ENCODE results near the gene RAPGEF5.

The RAPGEF5 gene

GRCh38 chr7:22234227-22234626, 122.7 kb downstream of the RAPGEF5 start:
- no peaks in the 10 kb centered on the region for H3K36me3 ChIP-seq (ENCODE audit: control insufficient read depth, insufficient read depth, low read length)
- no peak overlapping the region for H3K4me3 ChIP-seq (ENCODE audit: insufficient read depth, low read depth, low read length)
- H3K4me1 ChIP-seq (ENCODE audit: control insufficient read depth, insufficient read depth, low read length): peaks cover 5% of the 10 kb centered on the region
- no peak overlapping the region for H3K27ac ChIP-seq (ENCODE audit: insufficient read depth, low read depth, low read length, poor library complexity, severe bottlenecking)
- H3K27me3 ChIP-seq (ENCODE audit: control insufficient read depth, insufficient read depth, low read length, poor library complexity, severe bottlenecking): no peaks in the 10 kb centered on the region
- H3K9me3 ChIP-seq (ENCODE audit: control insufficient read depth, low read length): no peaks in the 10 kb centered on the region
- 80 to 90% methylated on average over 3 of the region's 3 CpGs for WGBS, 2 experiments

DNA sequence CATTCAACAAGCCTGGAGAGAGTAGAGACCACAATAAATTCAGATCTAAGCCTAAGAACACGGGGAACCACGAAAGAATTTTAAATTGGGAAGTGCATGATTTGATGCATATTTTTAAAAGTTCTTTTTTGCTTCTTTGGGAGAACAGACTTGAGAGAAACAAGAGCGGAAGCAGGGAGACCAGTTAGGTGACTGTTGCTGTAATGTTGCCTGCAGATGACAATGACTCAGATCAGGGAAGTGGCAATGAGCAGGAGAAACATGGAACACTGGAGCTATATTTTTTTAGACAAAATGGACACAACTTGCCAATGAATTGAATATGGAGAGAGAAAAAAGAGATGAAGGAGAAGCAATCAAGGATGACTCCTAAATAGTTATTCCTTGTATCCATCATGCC, 125.1 kb downstream of the RAPGEF5 start:
- Histone ChIP-seq H3K4me3 (ENCODE audit: insufficient read depth, low read depth, low read length) (no peak overlapping the region), H3K27ac (ENCODE audit: insufficient read depth, low read depth, low read length, poor library complexity, severe bottlenecking) (no peak overlapping the region), H3K9me3 (ENCODE audit: control insufficient read depth, low read length) (no peaks in the 10 kb centered on the region), H3K36me3 (ENCODE audit: control insufficient read depth, insufficient read depth, low read length) (no peaks in the 10 kb centered on the region), H3K27me3 (ENCODE audit: control insufficient read depth, insufficient read depth, low read length, poor library complexity, severe bottlenecking) (no peaks in the 10 kb centered on the region), H3K4me1 (ENCODE audit: control insufficient read depth, insufficient read depth, low read length) (peaks cover 5% of the 10 kb centered on the region)
- WGBS, 2 experiments: 97 to 98% methylated on average over 3 of the region's 3 CpGs

- Histone ChIP-seq H3K4me3 (ENCODE audit: insufficient read depth, low read depth, low read length) (no peak overlapping the region), H3K36me3 (ENCODE audit: control insufficient read depth, insufficient read depth, low read length) (no peaks in the 10 kb centered on the region), H3K4me1 (ENCODE audit: control insufficient read depth, insufficient read depth, low read length) (peaks cover 5% of the 10 kb centered on the region), H3K27me3 (ENCODE audit: control insufficient read depth, insufficient read depth, low read length, poor library complexity, severe bottlenecking) (no peaks in the 10 kb centered on the region), H3K9me3 (ENCODE audit: control insufficient read depth, low read length) (no peaks in the 10 kb centered on the region), H3K27ac (ENCODE audit: insufficient read depth, low read depth, low read length, poor library complexity, severe bottlenecking) (no peak overlapping the region)
- WGBS, 2 experiments: 96 to 98% methylated on average over 1 of the region's 1 CpG
These were observed 125.8 kb downstream of the RAPGEF5 start for GRCh38 chr7:22231141-22231540.

DNA sequence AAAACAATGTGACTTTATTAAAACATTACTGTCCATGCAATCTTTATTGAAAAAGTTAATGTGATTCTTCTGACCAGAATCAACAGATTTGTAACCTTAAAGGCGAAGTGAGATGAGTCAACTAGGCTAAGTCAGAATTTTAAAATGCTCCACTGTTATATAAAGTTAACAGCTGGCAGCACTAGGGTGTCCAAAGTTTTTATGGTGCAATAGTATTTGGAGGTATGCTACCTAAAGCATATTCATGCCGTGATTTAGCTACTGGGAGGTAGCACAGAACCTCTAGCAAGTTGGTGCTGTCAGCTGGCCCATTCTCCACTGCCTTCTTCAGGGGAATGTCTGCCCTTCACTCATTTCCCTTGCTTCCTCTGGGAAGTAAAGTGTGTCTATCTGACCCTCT, 126.7 kb downstream of the RAPGEF5 start:
- Histone ChIP-seq H3K27me3 (ENCODE audit: control insufficient read depth, insufficient read depth, low read length, poor library complexity, severe bottlenecking) (no peaks in the 10 kb centered on the region), H3K36me3 (ENCODE audit: control insufficient read depth, insufficient read depth, low read length) (no peaks in the 10 kb centered on the region), H3K4me1 (ENCODE audit: control insufficient read depth, insufficient read depth, low read length) (peaks cover 5% of the 10 kb centered on the region), H3K27ac (ENCODE audit: insufficient read depth, low read depth, low read length, poor library complexity, severe bottlenecking) (no peak overlapping the region), H3K4me3 (ENCODE audit: insufficient read depth, low read depth, low read length) (no peak overlapping the region), H3K9me3 (ENCODE audit: control insufficient read depth, low read length) (no peaks in the 10 kb centered on the region)
- 89 to 94% methylated on average over 2 of the region's 2 CpGs for WGBS, 2 experiments

GRCh38 chr7:22229148-22229547, 127.8 kb downstream of the RAPGEF5 start:
- 94 to 96% methylated on average over 2 of the region's 2 CpGs for WGBS, 2 experiments
- Histone ChIP-seq H3K27me3 (ENCODE audit: control insufficient read depth, insufficient read depth, low read length, poor library complexity, severe bottlenecking) (no peaks in the 10 kb centered on the region), H3K4me1 (ENCODE audit: control insufficient read depth, insufficient read depth, low read length) (no peaks in the 10 kb centered on the region), H3K27ac (ENCODE audit: insufficient read depth, low read depth, low read length, poor library complexity, severe bottlenecking) (no peak overlapping the region), H3K36me3 (ENCODE audit: control insufficient read depth, insufficient read depth, low read length) (no peaks in the 10 kb centered on the region), H3K9me3 (ENCODE audit: control insufficient read depth, low read length) (no peaks in the 10 kb centered on the region), H3K4me3 (ENCODE audit: insufficient read depth, low read depth, low read length) (no peak overlapping the region)

DNA sequence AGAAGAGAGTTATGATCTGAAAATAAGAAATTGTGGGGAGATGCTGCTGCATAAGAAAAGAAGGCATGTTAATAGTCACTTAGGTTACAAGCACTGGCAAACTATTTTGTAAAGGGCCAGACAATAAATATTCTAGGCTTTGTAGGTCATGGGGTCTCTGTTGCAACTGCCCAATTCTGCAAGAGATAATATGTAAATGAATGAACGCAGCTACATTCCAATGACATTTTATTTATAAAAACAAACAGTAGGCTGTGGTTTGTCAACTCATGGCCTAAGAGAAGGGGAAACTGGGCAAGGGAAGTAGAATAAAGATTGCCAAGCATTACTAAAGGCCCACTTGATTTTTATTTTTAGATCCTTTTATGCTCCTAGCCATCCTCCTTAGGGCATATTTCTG, 133.1 kb downstream of the RAPGEF5 start:
- Histone ChIP-seq H3K27me3 (ENCODE audit: control insufficient read depth, insufficient read depth, low read length, poor library complexity, severe bottlenecking) (no peaks in the 10 kb centered on the region), H3K9me3 (ENCODE audit: control insufficient read depth, low read length) (no peaks in the 10 kb centered on the region), H3K4me3 (ENCODE audit: insufficient read depth, low read depth, low read length) (no peak overlapping the region), H3K27ac (ENCODE audit: insufficient read depth, low read depth, low read length, poor library complexity, severe bottlenecking) (no peak overlapping the region), H3K36me3 (ENCODE audit: control insufficient read depth, insufficient read depth, low read length) (no peaks in the 10 kb centered on the region), H3K4me1 (ENCODE audit: control insufficient read depth, insufficient read depth, low read length) (no peaks in the 10 kb centered on the region)
- WGBS, 2 experiments: 86% methylated on average over 1 of the region's 1 CpG; no CpG with 5 or more reads in 1 of the 2 experiments

DNA sequence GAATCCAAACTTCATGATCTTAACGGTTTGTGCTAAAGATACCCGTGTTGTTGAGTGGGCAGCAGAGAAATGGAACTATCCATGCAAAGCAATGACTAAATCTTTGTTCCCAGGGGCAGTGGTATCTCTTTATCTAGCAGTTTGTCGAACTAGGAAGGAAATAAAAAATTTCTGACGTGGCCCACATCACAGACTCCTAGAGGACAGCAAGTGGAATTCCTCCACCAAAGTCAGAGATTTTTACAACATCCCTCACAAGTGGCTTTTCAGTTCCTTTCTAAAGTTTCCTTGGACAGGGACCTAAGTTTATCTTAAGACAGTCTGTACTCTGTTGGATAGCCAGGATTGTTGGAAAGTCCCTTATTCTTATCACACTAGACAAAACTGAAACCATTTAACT, 136.0 kb downstream of the RAPGEF5 start:
- Histone ChIP-seq H3K27ac (ENCODE audit: insufficient read depth, low read depth, low read length, poor library complexity, severe bottlenecking) (no peak overlapping the region), H3K4me1 (ENCODE audit: control insufficient read depth, insufficient read depth, low read length) (no peaks in the 10 kb centered on the region), H3K27me3 (ENCODE audit: control insufficient read depth, insufficient read depth, low read length, poor library complexity, severe bottlenecking) (no peaks in the 10 kb centered on the region), H3K9me3 (ENCODE audit: control insufficient read depth, low read length) (no peaks in the 10 kb centered on the region), H3K4me3 (ENCODE audit: insufficient read depth, low read depth, low read length) (no peak overlapping the region), H3K36me3 (ENCODE audit: control insufficient read depth, insufficient read depth, low read length) (no peaks in the 10 kb centered on the region)
- whole genome bisulfite sequencing, 2 experiments: 92 to 94% methylated on average over 4 of the region's 4 CpGs

DNA sequence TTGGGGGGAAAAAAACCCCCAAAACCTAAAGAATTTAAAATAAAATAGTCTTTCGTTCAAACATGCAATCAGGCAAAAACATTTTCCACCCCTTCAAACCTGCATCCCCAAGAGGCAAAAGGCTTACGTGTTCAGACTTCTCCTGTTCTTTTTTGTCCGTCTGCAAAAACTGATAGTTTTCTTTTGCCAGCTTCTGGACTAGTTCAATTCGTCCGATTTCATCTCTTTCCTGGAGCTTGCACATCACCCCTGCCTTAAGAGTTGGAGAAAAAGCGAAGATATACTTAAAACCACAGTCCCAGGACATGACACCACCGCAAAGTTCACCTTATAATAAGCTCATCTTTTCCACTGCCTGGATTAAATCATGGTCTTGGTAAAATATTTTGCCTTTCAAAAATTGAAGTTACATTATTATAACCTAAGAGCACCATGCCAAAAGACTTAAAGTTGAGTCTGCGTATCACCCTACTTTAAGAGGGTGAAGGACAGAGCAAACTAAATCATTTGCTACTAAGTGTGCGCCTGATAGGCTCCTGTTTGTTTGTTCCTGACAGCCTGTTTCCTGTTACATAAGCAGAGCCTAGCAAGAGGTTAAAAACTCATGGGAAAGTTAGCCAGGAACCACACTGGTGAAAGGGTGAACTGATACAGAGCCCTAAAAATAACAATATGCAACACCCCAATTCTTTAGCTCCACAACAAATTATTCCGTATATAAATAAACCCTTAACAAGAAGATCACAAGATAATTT, 137.0 kb downstream of the RAPGEF5 start:
- H3K4me1 ChIP-seq (ENCODE audit: control insufficient read depth, insufficient read depth, low read length): no peaks in the 10 kb centered on the region
- H3K9me3 ChIP-seq (ENCODE audit: control insufficient read depth, low read length): no peaks in the 10 kb centered on the region
- H3K27me3 ChIP-seq (ENCODE audit: control insufficient read depth, insufficient read depth, low read length, poor library complexity, severe bottlenecking): no peaks in the 10 kb centered on the region
- H3K36me3 ChIP-seq (ENCODE audit: control insufficient read depth, insufficient read depth, low read length): no peaks in the 10 kb centered on the region
- H3K4me3 ChIP-seq (ENCODE audit: insufficient read depth, low read depth, low read length): no peak overlapping the region
- 94 to 95% methylated on average over 9 of the region's 10 CpGs for WGBS, 2 experiments
- no peak overlapping the region for H3K27ac ChIP-seq (ENCODE audit: insufficient read depth, low read depth, low read length, poor library complexity, severe bottlenecking)

- 78 to 85% methylated on average over 4 of the region's 4 CpGs for WGBS, 2 experiments
- H3K4me3 ChIP-seq (ENCODE audit: insufficient read depth, low read depth, low read length): no peak overlapping the region
- H3K27me3 ChIP-seq (ENCODE audit: control insufficient read depth, insufficient read depth, low read length, poor library complexity, severe bottlenecking): no peaks in the 10 kb centered on the region
- no peaks in the 10 kb centered on the region for H3K4me1 ChIP-seq (ENCODE audit: control insufficient read depth, insufficient read depth, low read length)
- no peak overlapping the region for H3K27ac ChIP-seq (ENCODE audit: insufficient read depth, low read depth, low read length, poor library complexity, severe bottlenecking)
- no peaks in the 10 kb centered on the region for H3K9me3 ChIP-seq (ENCODE audit: control insufficient read depth, low read length)
- no peaks in the 10 kb centered on the region for H3K36me3 ChIP-seq (ENCODE audit: control insufficient read depth, insufficient read depth, low read length)
These were observed 137.9 kb downstream of the RAPGEF5 start for GRCh38 chr7:22219036-22219435.

GRCh38 chr7:22216832-22217475, 140.0 kb downstream of the RAPGEF5 start:
- no peak overlapping the region for H3K27ac ChIP-seq (ENCODE audit: insufficient read depth, low read depth, low read length, poor library complexity, severe bottlenecking)
- peaks cover 2% of the 10 kb centered on the region for H3K4me1 ChIP-seq (ENCODE audit: control insufficient read depth, insufficient read depth, low read length)
- H3K36me3 ChIP-seq (ENCODE audit: control insufficient read depth, insufficient read depth, low read length): no peaks in the 10 kb centered on the region
- H3K4me3 ChIP-seq (ENCODE audit: insufficient read depth, low read depth, low read length): no peak overlapping the region
- H3K9me3 ChIP-seq (ENCODE audit: control insufficient read depth, low read length): no peaks in the 10 kb centered on the region
- WGBS, 2 experiments: 93 to 96% methylated on average over 4 of the region's 4 CpGs
- H3K27me3 ChIP-seq (ENCODE audit: control insufficient read depth, insufficient read depth, low read length, poor library complexity, severe bottlenecking): no peaks in the 10 kb centered on the region

Data from ectodermal cell (in vitro differentiated cells).